ENCODE measurements around the gene VPS26B. TPM values are rescaled to one million over a fixed set of nuclear protein-coding genes. Genes with fewer than 3 reads are reported as not detected.

Gene VPS26B
- total and polyA plus RNA-seq, 4 donors, result 17.1 to 37.6 (median 27.4) TPM

GRCh38 chr11:134294664-134295063 is 70.2 kb downstream of the VPS26B start:
- Histone ChIP-seq H3K36me3 (ENCODE audit: control insufficient read depth in 4 of 4, insufficient read depth in 4 of 4, low read length in 4 of 4) (no peaks in the 10 kb centered on the region), H3K9ac (ENCODE audit: insufficient read depth in 1 of 2, low read length in 2 of 2) (no peak overlapping the region), H3K27me3 (ENCODE audit: control insufficient read depth in 3 of 3, insufficient read depth in 3 of 3, low read length in 2 of 3) (peaks cover 0 to 2% (median 0%) of the 10 kb centered on the region in 3 donors), H3K27ac (ENCODE audit: low read depth in 1 of 2, low read length in 1 of 2) (no peak overlapping the region), H3K9me3 (ENCODE audit: control insufficient read depth in 4 of 4, insufficient read depth in 3 of 4, low read length in 3 of 4) (no peaks in the 10 kb centered on the region), H3K4me1 (ENCODE audit: control insufficient read depth in 5 of 5, insufficient read depth in 5 of 5, low read length in 5 of 5) (no peaks in the 10 kb centered on the region), H3K4me3 (no peak overlapping the region)
- no peak for TF ChIP-seq CTCF (IDR thresholded peaks at IDR 0.05; ENCODE audit: control extremely low read depth, extremely low read depth)
- 81 to 86% methylated on average over 9 of the region's 9 CpGs for WGBS, 2 donors
- DNase-seq (no peak), ATAC-seq (ENCODE audit: insufficient read depth, low FRiP score) (no peak)

Other genes with a start within 250 kb of the VPS26B start
- 10 to 100 TPM; 33.5 to 72.2 TPM for gene JAM3, start 155.6 kb upstream of the VPS26B start, total RNA-seq
- gene JAM3, start 155.6 kb upstream of the VPS26B start, polyA plus RNA-seq, result 10 to 100 TPM; 10.3 to 13.6 TPM
- 10 to 100 TPM; 23.5 TPM for gene NCAPD3, start 704 bp upstream of the VPS26B start, total RNA-seq
- 1 to 10 TPM; 4.4 to 9.5 TPM for gene NCAPD3, start 704 bp upstream of the VPS26B start, polyA plus RNA-seq
- gene THYN1, start 28.7 kb downstream of the VPS26B start, total RNA-seq, result 10 to 100 TPM; 30.1 to 40.0 TPM
- gene THYN1, start 28.7 kb downstream of the VPS26B start, polyA plus RNA-seq, result 10 to 100 TPM; 31.5 to 67.4 TPM
- 10 to 100 TPM; 34.9 to 36.3 TPM for gene ACAD8, start 28.9 kb downstream of the VPS26B start, total RNA-seq
- gene ACAD8, start 28.9 kb downstream of the VPS26B start, polyA plus RNA-seq, result 10 to 100 TPM; 24.7 to 25.1 TPM
- gene GLB1L3, start 51.7 kb downstream of the VPS26B start, total RNA-seq, result under 1 TPM in 1 of 2 donors, not detected in 1; 0.18 TPM
- gene GLB1L3, start 51.7 kb downstream of the VPS26B start, polyA plus RNA-seq, result under 1 TPM; 0.06 to 0.29 TPM
- 10 to 100 TPM in 1 of 2 donors, 1 to 10 TPM in 1; 7.3 to 13.6 TPM for gene GLB1L2, start 107.3 kb downstream of the VPS26B start, total RNA-seq
- gene GLB1L2, start 107.3 kb downstream of the VPS26B start, polyA plus RNA-seq, result 10 to 100 TPM in 1 of 2 donors, 1 to 10 TPM in 1; 7.1 to 11.4 TPM
- under 1 TPM; 0.40 to 0.49 TPM for gene B3GAT1, start 187.6 kb downstream of the VPS26B start, total RNA-seq
- gene B3GAT1, start 187.6 kb downstream of the VPS26B start, polyA plus RNA-seq, result under 1 TPM; 0.03 to 0.14 TPM